Epidermal melanocyte (primary cell): ENCODE measurements around the gene LMTK2.
"Not testable (repeated sequence)": the region's sequence is repeated elsewhere in the genome, so short reads cannot be mapped to it uniquely, and the experiment has no call there.

ENCODE experiments used
- DNase-seq: peaks from one replicate; pipeline ENCODE4 v3.0.0; 2011; ENCODE audit warnings: low spot score; ENCODE audit not compliant: insufficient read length

Gene LMTK2

DNA sequence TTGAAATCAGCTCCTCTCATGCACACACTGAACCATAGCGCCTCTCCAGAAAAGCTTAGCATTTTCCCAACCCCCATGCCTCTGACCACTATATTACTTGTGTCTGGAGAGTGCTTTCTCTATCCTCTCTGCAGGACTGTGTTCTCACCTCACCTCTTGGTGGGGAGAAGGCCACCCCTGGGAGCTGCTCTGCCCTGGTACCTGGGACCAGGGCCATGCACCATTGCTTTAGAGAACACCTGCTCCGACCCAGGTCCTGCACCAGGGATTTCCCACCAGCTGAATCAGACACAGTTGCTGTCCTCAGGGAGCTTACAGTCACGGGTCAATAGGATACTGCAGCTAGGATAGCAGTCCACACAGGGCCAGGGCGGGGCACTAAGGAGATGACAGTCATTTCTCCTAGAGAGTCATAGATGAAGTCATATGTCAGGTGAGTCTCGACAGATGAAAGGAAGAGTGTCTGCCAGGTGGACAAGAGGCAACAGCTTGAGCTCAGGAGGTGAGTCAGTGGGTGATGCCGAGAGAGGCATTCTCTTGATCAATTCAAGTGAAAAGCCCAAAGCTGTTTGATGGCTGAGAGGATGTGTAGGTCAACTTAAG, 619 bp upstream of the LMTK2 start:
- no peak for DNase-seq

DNA sequence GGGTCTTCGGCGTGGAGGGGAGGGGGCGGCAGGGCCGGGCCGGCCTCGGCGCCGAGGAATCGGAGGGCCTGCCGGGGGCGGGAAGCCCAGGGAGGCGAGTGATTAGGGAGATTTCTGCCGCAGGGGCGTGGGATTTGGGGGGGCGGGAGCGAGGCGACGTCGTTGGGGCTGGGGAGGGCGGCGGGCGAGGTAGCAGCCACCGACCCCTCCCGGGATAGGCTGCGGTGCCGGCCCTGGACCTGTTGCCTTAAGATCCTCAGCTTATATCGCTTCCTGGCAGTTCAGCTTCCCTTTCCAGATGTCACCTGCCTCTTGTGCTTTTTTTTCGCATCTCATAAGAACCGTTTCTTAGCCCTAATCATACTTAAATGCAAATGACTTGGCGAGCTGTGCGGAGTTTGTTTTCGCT, 655 bp downstream of the LMTK2 start:
- no peak for DNase-seq

DNA sequence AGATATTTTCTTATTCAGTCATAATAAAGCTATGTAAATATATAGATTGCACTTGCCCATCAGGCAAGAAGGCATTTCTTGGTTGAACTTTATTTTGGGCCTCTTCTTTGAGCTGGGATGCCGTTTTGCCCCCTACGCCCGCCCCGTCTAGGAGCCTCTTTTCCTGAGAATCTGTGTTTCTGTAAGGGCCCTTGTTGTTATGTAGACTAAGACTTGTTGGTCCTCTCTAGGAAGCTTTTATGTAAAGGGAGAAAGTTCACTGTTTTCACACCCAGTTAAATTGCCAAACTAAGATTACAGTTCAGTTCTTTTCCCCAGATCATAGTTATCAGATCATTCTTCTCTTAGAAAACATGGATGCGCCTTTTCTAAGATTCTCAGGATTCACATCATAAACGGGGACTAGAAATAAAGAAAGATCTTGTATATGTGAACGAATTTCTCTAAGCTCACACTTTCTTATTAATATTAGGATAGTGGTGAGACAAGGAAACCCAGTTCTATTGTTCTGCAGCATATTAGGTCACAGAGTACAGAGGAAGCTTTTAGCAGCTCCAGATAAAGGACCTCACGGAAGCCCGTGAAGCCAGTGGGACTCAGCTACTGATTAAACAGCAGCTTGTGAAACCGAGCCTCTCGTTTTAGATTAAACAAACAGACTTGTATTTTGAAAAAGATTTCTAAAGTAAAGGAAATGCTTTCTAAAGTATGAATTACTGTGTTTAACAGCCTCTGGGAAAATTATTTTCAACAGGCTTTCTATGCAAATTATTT, 3.8 kb downstream of the LMTK2 start:
- no peak for DNase-seq

DNA sequence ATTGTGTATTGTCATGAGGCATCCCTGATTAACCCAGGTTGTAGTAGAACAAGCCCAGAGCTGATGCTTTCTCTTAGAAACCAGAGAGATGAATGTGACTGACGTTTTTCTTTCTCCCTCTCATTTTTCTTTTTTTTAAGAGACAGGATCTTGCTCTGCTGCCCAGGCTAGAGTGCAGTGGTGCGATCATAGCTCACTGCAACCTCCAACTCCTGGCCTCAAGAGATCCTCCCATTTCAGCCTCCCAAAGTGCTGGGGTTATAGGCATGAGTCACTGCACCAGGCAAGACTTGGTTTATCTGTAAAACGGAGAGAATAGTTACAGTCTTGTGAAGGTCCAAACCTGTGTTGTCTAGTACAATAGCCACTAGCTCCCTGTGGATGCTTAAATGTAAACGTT, 5.4 kb downstream of the LMTK2 start:
- DNase-seq: no peak

DNA sequence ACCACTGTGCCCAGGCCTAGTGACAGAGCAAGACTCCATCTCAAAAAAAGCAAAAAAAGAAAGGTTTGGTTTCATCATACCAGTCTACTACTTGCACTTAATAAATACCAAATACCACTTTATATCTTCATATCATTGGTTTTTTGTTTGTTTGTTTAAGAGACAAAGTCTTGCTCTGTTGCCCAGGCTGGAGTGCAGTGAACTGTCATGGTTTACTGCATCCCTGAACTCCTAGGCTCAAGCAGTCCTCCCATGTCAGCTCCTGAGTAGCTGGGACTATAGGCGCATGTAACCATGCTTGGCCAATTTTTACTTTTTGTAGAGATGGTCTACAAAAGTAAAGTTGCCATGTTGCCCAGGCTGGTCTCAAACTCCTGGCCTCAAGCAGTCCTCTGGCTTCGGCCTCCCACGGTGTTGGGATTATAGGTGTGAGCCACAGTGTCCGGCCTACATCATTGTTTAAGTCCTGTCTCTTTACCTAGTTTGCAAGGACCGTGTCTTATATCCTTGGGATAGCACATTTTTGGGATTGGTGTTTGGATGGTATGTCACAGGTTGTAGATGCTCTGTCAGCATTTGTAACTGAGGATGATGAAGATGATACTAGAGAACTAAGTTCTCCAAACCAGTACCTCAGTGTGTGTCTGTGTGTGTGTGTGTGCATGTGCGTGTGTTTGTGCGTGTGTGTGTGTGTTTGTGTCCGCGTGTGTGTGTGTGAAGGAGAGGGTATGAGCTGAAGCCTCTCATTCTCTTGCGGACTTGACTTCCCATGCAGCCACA, 9.3 kb downstream of the LMTK2 start:
- no peak for DNase-seq

DNA sequence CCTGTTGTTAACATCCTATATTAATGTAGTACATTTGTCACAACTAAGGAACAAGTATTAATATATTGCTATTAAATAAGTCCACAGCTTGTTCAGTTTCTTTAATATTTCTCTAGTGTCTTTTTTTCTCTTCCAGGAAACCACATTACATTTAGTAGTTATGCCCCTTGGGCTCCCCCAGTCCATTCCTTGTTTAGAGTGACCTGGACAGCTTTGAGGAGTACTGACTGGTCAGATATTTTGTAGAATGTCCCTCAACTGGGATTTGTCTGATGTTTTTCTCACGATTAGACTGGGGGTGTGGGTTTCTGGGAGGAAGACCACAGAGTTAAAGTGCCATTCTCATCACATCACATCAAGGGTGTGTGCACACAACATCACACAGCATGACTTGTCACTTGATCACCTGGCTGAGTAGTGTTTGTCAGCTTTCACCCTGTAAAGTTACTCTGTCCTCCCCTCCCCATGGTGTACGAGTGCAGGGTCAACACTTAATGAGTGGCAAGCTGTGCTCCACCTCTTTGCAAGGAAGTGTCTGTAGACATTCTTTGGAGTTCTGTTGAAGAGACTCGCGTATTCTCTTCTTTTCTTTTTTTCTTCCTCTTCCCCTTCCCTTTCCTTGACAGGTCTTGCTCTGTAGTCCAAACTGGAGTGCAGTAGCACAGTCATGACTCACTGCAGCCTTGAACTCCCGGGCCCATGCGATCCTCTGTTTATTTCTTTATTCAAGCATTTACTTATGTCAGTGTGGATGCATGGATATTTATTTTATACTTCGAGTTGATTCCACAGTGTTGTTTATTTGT, 10.2 kb downstream of the LMTK2 start:
- DNase-seq: no peak

DNA sequence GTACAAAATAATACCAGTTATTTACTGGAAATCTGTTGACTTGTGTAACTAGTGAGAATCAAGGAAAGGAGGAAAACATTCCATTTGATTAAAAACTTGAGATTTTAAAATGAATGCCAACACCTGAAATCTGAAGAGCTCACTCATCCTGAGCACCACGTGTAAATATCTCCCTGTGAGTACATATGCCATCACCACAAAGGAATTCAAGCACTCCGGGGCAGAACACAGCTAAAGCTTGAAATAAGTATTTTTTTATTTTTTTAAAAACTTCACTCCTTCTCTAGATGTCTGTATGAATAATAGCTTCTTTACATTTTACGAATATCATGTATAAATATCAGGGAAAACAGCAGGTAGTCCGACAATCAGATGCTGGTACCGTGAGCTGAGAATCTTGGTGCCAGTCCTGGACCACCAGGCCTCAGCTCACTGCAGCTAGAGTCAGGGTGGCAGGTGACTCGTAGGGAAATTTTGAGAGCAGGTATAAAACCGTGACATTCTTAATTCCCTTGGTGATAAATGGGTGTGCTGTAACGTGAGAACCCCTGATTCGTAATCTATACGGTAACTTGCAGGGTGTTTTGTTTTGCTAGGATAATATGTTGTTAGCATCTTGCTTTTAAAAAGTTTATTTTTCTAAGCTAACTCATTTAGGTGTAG, 12.7 kb downstream of the LMTK2 start:
- no peak for DNase-seq

DNA sequence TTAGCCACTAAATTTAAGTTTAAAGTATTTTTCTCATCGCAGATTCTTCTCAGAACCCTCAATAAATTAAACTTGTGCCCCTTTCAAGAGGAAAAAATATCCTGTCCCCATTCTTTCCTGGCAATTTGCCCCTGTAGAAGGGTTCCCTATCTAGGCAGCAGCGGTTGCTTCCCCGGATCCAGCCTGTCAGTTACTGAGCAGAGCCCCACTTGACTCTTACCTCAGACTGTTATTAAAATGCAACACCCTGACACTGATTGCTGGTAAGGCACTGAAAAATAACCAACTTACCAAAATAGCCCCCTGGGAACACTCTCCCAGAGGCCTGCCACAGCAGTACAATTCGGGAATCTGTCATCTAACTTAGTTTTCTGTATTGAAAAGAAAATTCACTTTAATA, 13.9 kb downstream of the LMTK2 start:
- no peak for DNase-seq

DNA sequence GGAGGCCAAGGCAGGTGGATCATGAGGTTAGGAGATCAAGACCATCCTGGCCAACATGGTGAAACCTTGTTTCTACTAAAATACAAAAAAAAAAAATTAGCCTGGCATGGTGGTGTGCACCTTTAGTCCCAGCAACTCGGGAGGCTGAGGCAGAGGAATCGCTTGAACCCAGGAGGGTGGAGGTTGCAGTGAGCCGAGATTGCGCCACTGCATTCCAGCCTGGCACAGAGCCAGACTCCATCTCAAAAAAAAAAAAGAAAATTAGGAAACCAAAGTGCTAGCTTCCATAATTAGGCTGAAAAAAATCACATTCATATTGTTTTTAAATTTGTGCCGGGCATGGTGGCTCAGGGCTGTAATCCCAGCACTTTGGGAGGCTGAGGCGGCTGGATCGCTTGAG, 14.7 kb downstream of the LMTK2 start:
- DNase-seq: not testable (repeated sequence)

DNA sequence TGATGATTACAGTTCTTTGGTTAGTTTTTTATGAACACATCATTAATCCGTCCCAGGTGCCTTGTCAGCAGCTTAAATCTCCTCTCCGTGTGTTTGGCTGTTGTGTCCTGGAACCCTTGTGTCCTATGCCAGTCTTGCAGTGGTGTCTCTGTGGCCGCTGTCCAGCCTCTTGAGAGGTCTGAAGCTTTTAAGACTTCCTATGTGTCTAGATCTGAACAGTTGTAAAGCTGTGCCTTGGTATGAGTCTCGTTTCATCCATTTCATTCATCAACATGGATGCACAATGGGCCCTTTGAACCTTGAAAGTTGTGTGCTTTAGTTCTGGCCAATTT, 16.7 kb downstream of the LMTK2 start:
- no peak for DNase-seq

DNA sequence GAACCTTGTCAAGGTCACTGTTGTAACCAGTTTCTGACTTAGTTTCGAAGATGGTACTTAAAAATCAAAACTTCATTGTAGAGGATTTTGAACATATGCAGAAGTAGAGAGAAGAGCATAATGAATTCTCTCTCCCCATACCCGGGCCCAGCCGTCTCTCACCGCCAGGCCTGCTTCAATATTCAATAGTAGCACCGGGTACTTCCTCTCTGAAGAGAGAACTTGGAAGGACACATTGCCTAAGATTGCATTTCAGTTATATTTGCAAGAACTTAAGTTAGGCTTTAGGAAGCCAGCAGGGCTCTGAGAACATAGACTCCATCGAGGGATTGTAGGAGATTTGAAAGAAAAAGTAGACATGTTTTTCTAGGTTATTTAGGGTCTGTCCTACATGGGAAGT, 19.1 kb downstream of the LMTK2 start:
- DNase-seq: no peak

DNA sequence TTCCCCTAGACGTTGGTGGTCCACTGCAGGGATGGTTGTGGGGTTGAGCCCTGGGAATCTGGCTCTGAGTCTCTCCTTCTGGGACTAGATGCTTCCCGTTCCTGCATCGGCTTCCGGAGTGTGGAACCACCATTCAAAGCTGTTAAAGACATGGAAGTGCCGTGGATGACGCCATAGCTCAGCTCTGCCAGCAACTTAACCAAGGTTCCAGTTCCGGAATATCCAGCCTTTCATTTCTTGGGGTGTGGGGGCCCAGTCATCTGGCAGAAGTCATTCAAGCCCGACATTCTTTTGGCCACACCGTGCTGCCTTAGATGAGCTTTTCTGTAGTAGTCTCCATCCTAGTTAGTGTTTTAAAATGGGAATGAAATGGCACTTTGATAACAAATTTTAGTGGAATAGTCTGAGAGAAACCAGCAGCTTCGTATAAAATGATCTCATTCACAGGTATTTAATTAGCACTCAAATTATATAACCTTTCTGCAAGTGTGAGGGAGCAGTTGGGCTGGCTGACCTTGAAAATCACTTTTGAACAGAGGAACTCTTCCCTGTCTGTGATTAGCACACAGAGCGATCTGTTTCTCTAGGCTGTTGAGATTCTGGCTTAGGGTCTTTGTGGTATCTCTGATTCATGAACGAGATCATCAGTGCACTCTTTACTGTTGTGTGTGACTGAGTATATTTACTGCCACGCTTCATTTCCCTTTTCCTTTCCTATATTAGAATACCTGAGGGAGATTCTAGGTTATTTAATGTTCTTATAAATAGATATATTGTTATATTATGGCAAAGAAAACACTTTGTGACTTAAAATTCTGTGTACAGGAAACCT, 19.9 kb downstream of the LMTK2 start:
- DNase-seq: no peak

DNA sequence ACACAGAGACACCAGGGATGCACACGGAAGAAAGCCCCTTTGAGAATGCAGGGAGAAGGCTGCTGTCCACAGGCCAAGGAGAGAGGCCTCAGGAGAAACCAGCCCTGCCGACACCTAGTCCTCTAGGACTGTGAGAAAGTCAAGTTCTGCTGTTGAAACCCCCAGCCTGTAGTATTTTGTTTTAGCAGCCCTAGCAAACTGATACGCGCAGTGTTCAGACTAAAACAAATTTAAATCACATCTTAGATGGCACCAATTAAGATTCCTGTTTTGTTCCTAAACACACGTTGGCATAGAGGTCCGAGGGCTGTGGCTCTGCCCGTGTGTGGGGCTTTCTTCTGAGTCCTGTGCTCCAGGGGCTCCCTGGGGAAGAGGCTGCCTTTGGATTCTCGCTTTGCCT, 21.7 kb downstream of the LMTK2 start:
- no peak for DNase-seq

DNA sequence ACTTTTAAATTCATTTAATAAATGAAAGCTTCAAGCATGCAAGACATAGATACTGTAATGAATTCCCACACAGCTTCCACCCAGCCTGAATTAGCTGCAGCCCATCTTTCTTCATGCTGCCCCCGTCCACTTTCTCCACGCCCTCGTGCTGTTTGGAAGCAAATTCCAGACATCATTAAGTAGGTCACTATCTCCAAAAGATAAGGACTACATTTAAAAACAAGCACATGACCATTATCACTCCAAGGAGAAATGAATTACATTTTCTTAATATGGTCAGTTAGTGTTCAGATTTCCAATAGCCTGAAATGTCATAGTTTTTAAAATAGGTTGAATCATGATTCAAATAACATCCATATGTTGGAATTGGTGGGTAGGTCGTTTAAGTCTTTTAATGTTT, 24.3 kb downstream of the LMTK2 start:
- DNase-seq: no peak

DNA sequence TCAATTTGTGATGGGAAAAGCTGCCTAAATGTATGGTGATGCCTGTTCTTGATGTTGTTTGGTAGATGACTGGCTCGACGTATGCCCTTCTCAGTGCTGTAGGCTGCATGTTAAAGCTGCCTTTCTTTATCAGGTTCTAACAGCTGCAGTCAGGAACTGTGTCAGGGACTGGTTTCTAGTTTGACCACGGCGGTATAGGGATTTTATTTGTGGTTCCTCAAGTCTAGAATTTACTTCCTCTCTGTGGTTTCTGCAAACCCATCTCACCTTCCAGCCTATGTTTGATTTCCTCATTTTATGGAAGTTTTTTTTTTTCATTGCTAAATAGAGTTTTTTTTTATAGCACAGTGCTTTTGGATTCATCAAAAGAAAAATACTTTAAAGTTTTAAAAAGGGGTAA, 26.5 kb downstream of the LMTK2 start:
- no peak for DNase-seq

DNA sequence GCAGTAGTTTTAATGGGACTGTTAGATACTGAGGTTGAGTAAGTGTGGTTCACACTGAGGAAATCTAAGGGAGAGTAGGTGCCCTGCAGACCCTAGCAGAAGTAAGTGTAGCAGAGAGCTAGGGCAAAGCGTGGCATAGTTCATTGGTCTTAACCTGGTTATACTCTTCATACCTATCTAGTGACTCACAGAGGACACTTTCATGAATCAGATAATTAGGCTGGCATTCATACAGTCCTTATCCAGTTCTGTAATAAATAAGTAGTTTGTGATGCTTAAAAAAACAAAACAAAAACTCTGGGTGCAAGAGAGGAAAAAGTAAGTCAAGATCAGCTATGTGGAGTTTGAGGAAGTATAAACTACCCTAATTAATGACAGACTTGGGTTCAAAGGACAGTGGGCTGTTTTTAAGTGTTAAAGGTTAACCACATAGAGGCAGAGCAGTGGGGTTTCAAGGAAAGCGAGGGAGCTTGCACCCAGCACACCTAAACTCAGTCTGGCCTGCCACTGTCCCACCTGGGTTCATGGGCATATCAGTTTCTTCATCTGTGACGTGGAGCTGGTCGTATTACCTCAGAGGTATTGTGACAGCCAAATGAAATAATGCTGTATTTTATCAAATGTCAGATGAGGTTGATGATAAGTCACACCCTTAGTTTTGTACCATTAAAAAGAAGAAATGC, 27.1 kb downstream of the LMTK2 start:
- no peak for DNase-seq

DNA sequence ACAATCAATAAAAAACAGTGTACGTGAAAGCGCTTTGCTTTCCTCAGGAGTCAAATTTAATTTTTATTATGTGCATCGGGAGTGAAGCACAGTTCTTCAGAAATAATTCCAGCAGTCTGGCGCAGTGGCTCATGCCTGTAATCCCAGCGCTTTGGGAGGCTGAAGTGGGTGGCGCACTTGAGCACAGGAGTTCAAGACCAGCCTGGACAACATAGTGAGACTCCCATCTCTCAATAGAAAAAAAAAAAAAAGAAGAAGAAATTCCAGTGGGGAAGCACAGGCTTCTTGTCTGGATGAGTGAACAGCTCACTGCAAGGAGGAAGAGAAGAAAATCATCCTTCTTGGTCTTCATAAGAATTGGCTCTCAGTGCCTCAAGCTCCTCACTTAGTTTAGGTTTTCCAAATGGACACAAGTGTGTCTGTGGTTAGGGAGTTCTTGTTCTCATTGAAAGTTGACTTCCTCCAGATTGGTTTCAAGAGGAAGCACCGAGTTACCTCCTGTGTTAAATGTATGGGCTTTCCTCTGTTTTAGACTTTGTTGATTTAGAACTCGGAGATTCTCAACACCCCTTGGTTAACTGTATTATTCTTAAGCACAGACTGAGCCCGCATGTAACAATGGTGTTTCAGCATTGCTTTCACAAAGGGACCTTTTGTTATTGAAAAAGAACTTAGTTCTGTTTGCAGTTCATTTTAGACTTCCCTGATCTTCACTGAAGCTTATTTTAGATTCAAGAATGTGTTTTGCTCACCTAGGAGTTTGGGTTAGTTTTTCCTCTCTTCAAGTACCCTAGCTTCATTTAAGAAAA, 28.0 kb downstream of the LMTK2 start:
- no peak for DNase-seq

DNA sequence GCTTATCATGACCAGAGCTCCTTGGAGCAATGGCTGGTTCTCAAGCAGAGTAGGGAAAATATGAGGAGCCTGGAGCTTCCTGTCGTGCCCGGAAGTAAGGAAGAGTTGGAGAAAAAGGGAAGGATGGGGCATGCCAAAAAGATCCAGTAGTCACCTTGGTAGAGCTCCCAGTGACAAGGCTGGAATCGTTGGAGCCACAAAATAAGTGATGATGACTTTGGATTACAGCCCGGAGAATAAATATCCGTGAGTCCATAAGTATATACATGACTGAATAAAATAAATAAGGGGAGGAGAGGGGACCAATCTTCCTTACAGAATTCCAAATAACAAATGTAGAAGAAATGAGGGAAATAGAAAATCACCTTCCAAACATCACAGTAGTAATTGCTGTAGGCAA, 29.3 kb downstream of the LMTK2 start:
- no peak for DNase-seq

DNA sequence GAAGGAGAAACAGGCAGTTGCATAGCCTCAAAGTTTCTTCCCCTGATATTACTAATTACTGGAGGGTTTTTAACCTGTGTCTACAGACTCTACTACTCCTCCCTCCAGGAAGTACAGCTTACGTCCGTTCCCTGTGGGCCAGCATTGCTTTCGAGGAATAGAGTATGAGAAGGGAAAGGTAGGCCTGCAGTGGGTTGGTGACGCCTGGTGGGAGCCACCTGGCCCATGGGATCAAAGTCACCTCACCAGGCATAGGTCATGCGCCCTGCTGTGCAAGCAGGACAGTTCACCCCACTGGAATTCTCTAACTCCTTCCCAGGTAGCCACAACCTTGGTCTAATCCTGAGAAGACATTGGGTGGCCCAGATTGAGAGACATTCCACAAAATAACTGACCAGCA, 29.8 kb downstream of the LMTK2 start:
- DNase-seq: no peak
